HG02798 (cell line): ENCODE results near the gene MGRN1.
A peak's percentile ranks its signal among the peaks of the same experiment; 100 is the strongest.
"Not testable (repeated sequence)": the region's sequence is repeated elsewhere in the genome, so short reads cannot be mapped to it uniquely, and the experiment has no call there.

Experiments
- ATAC-seq: cut with Tn5 transposase; IDR thresholded peaks from one replicate; pipeline ENCODE4 v1.9.1; 2021; ENCODE audit warnings: mild to moderate bottlenecking; ENCODE audit not compliant: unreplicated experiment, poor library complexity

The MGRN1 gene

GRCh38 chr16:4649744-4650442 lies 25.3 kb downstream of the MGRN1 start:
- ATAC-seq, result no peak

DNA sequence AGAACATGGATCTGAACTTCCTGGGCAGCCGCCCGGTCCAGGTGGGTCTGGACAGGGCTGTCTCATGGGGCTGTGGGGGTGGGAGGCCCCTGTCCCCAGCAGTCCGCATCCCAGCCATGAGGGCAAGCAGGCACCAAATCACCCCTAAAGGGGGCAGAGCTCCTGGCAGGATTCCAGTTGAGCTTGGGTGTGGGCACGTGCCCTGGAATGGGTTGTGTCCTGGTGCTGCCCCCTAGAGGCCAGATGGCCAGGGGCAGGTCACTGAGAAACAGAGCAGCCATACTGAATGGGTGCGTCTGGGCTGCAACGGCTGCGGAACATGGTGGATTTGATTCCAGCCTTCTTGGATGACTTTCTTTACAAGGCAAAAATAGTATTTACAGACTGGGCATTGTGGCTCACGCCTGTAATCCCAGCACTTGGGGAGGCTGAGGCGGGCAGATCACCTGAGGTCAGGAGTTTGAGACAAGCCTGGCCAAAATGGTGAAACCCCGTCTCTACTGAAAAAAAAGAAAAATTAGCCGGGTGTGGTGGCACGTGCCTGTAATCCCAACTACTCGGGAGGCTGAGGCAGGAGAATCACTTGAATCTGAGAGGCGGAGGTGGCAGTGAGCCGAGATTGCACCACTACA lies 25.9 kb downstream of the MGRN1 start:
- ATAC-seq, result not testable (repeated sequence)

DNA sequence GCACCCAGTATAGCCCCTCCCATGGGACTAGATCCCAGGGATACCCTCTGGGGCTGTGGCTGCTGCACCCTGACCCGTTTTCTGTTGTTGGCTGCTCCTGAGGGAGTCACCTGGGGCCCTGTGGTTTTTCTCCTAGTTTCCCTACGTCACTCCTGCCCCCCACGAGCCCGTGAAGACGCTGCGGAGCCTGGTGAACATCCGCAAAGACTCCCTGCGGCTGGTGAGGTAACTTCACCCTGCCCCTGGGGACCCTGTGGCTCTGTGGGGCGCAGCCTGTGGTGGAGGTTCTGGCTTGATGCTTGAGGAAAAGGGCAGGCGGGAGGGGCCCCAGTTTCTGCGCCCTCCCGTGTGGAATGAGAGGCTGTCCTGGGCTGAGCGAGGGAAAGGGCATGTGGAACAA lies 27.2 kb downstream of the MGRN1 start:
- ATAC-seq, result no peak

- ATAC-seq, result no peak
Measured at GRCh38 chr16:4652561-4652960, 27.9 kb downstream of the MGRN1 start.

GRCh38 chr16:4654011-4654963 lies 29.7 kb downstream of the MGRN1 start:
- ATAC-seq, result no peak

- no peak for ATAC-seq
Measured at GRCh38 chr16:4654964-4655590, 30.5 kb downstream of the MGRN1 start.

GRCh38 chr16:4655801-4656200 lies 31.2 kb downstream of the MGRN1 start:
- ATAC-seq, result no peak

- no peak for ATAC-seq
Measured at GRCh38 chr16:4656221-4656620, 31.6 kb downstream of the MGRN1 start.

- no peak for ATAC-seq
Measured at GRCh38 chr16:4656695-4657686, 32.4 kb downstream of the MGRN1 start.

GRCh38 chr16:4659363-4660353 lies 35.0 kb downstream of the MGRN1 start:
- ATAC-seq, result no peak

DNA sequence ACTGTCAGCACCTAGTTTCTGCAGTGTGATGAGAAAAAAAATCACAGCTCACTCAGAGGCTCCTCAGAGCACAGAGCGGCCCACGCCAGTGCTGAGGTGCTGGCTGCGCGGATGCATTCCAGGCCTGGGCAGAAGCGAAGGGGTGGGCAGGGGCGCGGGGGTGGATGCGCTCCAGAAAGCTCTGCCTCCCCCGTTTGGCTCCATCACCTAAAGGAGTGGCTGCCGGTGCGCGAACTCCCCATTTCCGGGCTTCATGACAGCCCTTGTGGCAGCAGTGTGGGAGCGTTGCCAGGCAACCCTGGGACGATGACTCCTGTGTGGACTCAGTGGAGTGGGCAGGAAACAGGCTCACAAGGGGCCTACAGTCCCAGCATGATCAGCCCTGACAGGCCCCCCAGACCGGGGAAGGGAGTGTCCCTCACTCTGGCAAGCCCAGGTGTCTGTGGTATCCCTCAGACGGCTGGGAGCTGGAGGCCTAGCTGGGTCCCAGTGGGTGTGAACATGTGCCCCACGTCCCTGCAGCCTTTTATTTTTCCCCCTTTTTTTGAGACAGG lies 35.9 kb downstream of the MGRN1 start:
- ATAC-seq, result peak; percentile 34

DNA sequence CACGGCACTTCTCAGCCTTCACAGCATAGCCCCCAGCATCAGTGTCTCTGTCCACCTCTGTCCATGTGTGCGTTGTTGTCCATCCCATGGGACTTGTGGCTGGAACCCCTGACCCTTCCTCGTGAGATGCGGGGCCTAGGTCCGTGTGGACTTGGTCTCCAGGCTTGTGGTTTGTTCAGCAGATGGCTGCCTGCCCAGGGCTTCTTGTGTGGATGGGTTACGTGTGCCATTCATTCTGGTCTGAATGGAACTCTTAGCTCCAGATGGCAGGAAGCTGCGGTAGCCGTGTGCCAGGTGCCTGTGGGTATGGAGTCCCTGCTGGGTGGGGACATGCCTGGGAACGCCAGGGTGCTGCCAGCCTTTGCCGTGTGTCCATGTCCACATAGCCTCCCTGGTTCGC lies 37.0 kb downstream of the MGRN1 start:
- ATAC-seq, result no peak

DNA sequence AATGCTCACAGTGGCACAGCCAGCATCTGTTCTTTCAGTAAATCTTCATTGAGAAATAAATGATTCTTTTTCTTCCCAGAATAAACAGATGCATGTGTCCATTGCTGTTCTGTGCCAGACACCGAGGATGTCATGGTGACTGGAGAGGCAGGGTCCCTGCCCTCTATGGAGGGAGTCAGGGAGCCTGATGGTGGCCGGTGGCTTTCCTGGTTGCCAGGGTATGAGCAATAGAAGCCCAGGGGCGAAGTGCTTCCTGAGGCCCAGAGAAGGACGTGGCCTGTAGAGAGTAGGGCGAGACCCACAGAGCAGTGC lies 38.8 kb downstream of the MGRN1 start:
- no peak for ATAC-seq

DNA sequence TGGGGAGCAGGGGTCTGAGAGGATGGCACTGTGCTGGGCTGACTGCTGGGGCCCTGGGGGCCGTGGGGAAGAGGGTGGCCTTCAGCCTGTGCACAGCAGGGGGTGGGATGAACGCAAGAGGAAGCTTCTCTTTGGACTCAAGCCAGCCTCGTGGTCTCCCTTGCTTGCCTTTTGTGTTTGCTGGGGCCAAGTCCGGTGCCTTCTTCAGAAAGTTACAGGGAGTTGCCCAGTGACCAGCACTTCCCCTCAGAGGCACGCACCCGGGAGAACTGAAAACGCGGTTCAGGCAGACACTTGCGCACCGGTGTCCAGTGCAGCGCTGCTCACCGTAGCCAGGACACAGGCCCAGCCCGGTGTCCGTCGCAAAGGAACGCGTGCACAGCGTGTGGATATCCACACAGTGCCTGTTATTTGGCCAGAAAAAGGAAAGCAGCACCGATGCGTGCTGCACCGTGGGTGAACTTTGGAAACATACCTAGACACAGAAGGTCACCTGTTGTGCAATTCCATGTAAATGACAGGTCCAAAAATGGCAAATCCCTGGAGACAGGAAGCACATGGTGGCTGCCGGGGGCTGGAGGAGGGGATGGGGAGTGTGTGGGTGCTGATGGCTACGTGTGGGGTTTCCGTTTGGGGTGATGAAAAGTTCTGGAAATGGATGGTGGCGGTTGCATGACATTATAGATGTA lies 39.3 kb downstream of the MGRN1 start:
- ATAC-seq, result no peak

GRCh38 chr16:4664538-4665418 lies 40.2 kb downstream of the MGRN1 start:
- no peak for ATAC-seq

DNA sequence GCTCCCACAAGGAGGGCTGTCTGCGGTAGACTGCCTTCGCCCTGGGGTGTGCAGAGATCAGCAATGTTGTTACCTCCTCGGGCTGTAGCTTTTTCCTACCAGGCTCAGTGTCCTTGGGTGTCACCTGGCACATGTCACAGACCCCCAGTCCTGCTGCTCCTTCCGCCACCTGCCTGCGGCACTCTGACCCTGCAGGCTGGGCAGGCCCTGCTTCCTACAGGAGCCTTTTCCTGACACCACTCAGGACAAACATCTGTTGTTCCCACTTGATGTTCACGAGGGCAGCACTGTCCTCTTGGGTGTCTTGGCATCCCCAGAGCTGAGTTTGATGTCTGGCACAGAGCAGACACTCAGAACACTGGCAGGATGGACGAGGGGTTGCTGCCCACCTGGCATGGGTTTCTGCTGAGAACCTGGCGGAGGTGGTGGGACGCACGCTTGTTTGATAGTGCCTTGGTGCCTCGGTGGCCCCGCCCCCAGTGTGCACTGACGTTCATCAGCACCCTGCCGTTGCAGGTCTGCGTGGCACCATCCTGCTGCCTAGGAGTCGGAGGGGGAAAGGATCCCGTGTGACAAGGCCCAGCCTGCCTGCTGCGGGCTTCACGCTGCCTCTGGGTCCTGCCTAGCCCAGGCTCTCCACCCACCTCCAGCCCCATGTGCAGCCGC lies 42.0 kb downstream of the MGRN1 start:
- no peak for ATAC-seq
